ENCODE data around the gene PYY. TPM values are rescaled to one million over a fixed set of nuclear protein-coding genes. Genes with fewer than 3 reads are reported as not detected.
A peak's percentile ranks its signal among the peaks of the same experiment; 100 is the strongest.

The PYY gene
- total RNA-seq, 1 experiment from 2014 or later = not detected

GRCh38 chr17:43907425-43907981, 46.2 kb downstream of the PYY start, which contains the start of gene MPP2:
TSS of gene MPP2 (minus strand) at chr17:43907536. CDS start at chr17:43904460, 3,076 bp downstream.
- H3K27ac ChIP-seq (ENCODE audit: low read length) = no peak within 1 kb of the TSS
- no peaks in the 10 kb centered on the region; the same call in 1 of the 2 replicates for H3K36me3 ChIP-seq (ENCODE audit: control insufficient read depth, insufficient read depth, low read length)
- in situ Hi-C loops (cut with HindIII; ENCODE audit: low pct_unique_long_range_greater_than_20kb, low sequenced_read_pairs) = no loop called here
- peak; percentile 50 for ATAC-seq
- intact Hi-C loops (cut with micrococcal nuclease; ENCODE audit: unreplicated experiment) = no loop called here
- H3K9me3 ChIP-seq (ENCODE audit: control insufficient read depth, insufficient read depth, low read depth, low read length) = no peaks in the 10 kb centered on the region
- POLR2A ChIA-PET = no interaction called here
- peaks cover 3% of the 10 kb centered on the region; the same call in 1 of the 2 replicates for H3K27me3 ChIP-seq (ENCODE audit: control insufficient read depth, insufficient read depth, low read length)
- no peak for TF ChIP-seq TCF7L2 (IDR thresholded peaks at IDR 0.05; ENCODE audit: low read depth, low read length)
- no peak for TF ChIP-seq POLR2AphosphoS5 (IDR thresholded peaks at IDR 0.05; ENCODE audit: low read depth, low read length)
- TF ChIP-seq, protein P1, sequence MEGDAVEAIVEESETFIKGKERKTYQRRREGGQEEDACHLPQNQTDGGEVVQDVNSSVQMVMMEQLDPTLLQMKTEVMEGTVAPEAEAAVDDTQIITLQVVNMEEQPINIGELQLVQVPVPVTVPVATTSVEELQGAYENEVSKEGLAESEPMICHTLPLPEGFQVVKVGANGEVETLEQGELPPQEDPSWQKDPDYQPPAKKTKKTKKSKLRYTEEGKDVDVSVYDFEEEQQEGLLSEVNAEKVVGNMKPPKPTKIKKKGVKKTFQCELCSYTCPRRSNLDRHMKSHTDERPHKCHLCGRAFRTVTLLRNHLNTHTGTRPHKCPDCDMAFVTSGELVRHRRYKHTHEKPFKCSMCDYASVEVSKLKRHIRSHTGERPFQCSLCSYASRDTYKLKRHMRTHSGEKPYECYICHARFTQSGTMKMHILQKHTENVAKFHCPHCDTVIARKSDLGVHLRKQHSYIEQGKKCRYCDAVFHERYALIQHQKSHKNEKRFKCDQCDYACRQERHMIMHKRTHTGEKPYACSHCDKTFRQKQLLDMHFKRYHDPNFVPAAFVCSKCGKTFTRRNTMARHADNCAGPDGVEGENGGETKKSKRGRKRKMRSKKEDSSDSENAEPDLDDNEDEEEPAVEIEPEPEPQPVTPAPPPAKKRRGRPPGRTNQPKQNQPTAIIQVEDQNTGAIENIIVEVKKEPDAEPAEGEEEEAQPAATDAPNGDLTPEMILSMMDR (IDR thresholded peaks at IDR 0.05) = no peak
- TF ChIP-seq, protein P2, sequence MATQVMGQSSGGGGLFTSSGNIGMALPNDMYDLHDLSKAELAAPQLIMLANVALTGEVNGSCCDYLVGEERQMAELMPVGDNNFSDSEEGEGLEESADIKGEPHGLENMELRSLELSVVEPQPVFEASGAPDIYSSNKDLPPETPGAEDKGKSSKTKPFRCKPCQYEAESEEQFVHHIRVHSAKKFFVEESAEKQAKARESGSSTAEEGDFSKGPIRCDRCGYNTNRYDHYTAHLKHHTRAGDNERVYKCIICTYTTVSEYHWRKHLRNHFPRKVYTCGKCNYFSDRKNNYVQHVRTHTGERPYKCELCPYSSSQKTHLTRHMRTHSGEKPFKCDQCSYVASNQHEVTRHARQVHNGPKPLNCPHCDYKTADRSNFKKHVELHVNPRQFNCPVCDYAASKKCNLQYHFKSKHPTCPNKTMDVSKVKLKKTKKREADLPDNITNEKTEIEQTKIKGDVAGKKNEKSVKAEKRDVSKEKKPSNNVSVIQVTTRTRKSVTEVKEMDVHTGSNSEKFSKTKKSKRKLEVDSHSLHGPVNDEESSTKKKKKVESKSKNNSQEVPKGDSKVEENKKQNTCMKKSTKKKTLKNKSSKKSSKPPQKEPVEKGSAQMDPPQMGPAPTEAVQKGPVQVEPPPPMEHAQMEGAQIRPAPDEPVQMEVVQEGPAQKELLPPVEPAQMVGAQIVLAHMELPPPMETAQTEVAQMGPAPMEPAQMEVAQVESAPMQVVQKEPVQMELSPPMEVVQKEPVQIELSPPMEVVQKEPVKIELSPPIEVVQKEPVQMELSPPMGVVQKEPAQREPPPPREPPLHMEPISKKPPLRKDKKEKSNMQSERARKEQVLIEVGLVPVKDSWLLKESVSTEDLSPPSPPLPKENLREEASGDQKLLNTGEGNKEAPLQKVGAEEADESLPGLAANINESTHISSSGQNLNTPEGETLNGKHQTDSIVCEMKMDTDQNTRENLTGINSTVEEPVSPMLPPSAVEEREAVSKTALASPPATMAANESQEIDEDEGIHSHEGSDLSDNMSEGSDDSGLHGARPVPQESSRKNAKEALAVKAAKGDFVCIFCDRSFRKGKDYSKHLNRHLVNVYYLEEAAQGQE (IDR thresholded peaks at IDR 0.05; ENCODE audit: insufficient read depth in 1 of 2, low read depth in 2 of 2, low read length in 1 of 2) = no peak
- TF ChIP-seq SIN3A (IDR thresholded peaks at IDR 0.05; ENCODE audit: borderline replicate concordance, insufficient read depth, low read depth, low read length) = no peak
- H3K4me3 ChIP-seq (ENCODE audit: low read depth in 2 of 2, low read length in 2 of 2) = peak within 1 kb of the TSS; percentile 30 to 34; a peak in 3 of 4 replicates
- CTCF ChIA-PET = no interaction called here
- peaks cover 8% of the 10 kb centered on the region for H3K4me1 ChIP-seq (ENCODE audit: control insufficient read depth, insufficient read depth, low read length)
- no TSS peak for BruUV-seq (replicated peaks)
- no peak for DNase-seq (ENCODE audit: low read depth, low spot score)

DNA sequence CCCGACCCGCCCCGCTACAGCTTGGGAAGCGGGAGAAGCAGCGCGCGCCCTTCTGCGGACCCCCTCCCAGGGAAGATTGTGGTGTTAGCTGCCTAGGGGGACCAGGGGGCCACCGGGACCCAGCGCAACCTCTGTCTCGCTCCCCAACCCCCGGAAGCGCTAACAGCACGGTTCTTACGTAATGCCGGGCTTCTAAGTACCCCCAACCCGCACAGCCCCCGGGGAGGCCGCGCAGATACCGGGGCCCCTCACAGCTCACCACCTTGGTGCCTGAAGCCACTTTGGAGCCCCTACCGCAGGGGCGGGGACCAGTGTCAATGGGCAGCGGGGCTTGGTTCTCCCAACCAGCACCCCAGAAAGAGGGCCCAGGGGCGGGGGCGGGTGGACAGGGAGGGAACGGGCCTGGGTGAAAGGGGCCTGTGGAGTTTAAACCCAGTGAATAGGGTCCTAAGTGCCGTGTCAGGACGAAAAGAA, 46.8 kb downstream of the PYY start:
- BruUV-seq (replicated peaks) = no TSS peak
- DNase-seq (ENCODE audit: low read depth, low spot score) (no peak), ATAC-seq (no peak)
- ChIA-PET POLR2A (no interaction called here), CTCF (no interaction called here)
- peaks cover 3% of the 10 kb centered on the region; the same call in 1 of the 2 replicates for H3K27me3 ChIP-seq (ENCODE audit: control insufficient read depth, insufficient read depth, low read length)
- H3K4me3 ChIP-seq (ENCODE audit: low read depth in 2 of 2, low read length in 2 of 2) = peak overlapping the region; percentile 16 to 34; a peak in 2 of 4 replicates
- H3K27ac ChIP-seq (ENCODE audit: low read length) = no peak overlapping the region
- no peaks in the 10 kb centered on the region; the same call in 1 of the 2 replicates for H3K36me3 ChIP-seq (ENCODE audit: control insufficient read depth, insufficient read depth, low read length)
- H3K4me1 ChIP-seq (ENCODE audit: control insufficient read depth, insufficient read depth, low read length) = peaks cover 8% of the 10 kb centered on the region
- intact Hi-C loops (cut with micrococcal nuclease; ENCODE audit: unreplicated experiment) (no loop called here), in situ Hi-C loops (cut with HindIII; ENCODE audit: low pct_unique_long_range_greater_than_20kb, low sequenced_read_pairs) (no loop called here)
- H3K9me3 ChIP-seq (ENCODE audit: control insufficient read depth, insufficient read depth, low read depth, low read length) = no peaks in the 10 kb centered on the region
- no peak for TF ChIP-seq SIN3A (IDR thresholded peaks at IDR 0.05; ENCODE audit: borderline replicate concordance, insufficient read depth, low read depth, low read length)
- TF ChIP-seq POLR2AphosphoS5 (IDR thresholded peaks at IDR 0.05; ENCODE audit: low read depth, low read length) = no peak
- TF ChIP-seq, protein P2 (IDR thresholded peaks at IDR 0.05; ENCODE audit: insufficient read depth in 1 of 2, low read depth in 2 of 2, low read length in 1 of 2) = no peak
- no peak for TF ChIP-seq TCF7L2 (IDR thresholded peaks at IDR 0.05; ENCODE audit: low read depth, low read length)
- TF ChIP-seq, protein P1 (IDR thresholded peaks at IDR 0.05) = no peak
